ENCODE data around the gene NPFFR1.

- TF ChIP-seq CTCF (IDR thresholded peaks at IDR 0.05) (no peak), POLR2AphosphoS5 (IDR thresholded peaks at IDR 0.05) (no peak), POLR2A (IDR thresholded peaks at IDR 0.05; ENCODE audit: low read depth) (no peak)
Observed at GRCh38 chr10:70281609-70282008, 2.2 kb downstream of the NPFFR1 start.

Measured in esophagus muscularis mucosa (tissue), 3 donors.